CD14-positive monocyte (primary cell): ENCODE results near the gene PCAT6. TPM values are rescaled to one million over a fixed set of nuclear protein-coding genes. Genes with fewer than 3 reads are reported as not detected.

Experiments
- DNase-seq, 3 donors: peaks; one replicate each; pipeline ENCODE4 v3.0.0-alpha.2; 2011 to 2022
- H2AFZ ChIP-seq: 2 replicates; pipeline ENCODE4 v1.6.0; 2012; ENCODE audit warnings: mild to moderate bottlenecking, low read depth, low read length, inconsistent platforms; ENCODE audit not compliant: insufficient read depth, poor library complexity, severe bottlenecking
- H3K27ac ChIP-seq, 2 donors: 1 replicate in 1 of 2; 2 replicates in 1 of 2; pipeline ENCODE4 v1.5.1; 2012 to 2013; ENCODE audit warnings: low read length in 2 of 2, control low read depth in 1 of 2, inconsistent platforms in 1 of 2, low read depth in 1 of 2, mild to moderate bottlenecking in 1 of 2
- H3K27me3 ChIP-seq, 2 donors: one replicate each; pipeline versions ENCODE4 v1.6.0 to v1.6.1; 2011 to 2013; ENCODE audit warnings: low read length in 2 of 2; ENCODE audit not compliant: control insufficient read depth in 2 of 2, insufficient read depth in 2 of 2
- H3K36me3 ChIP-seq, 2 donors: replicated peaks in 1 of 2; 1 replicate in 1 of 2; 2 replicates in 1 of 2; pipeline versions ENCODE4 v1.5.1 to v1.6.1; 2012 to 2013; ENCODE audit warnings: low read length in 2 of 2, control low read depth in 1 of 2, inconsistent platforms in 1 of 2, mild to moderate bottlenecking in 1 of 2; ENCODE audit not compliant: insufficient read depth in 2 of 2, control insufficient read depth in 1 of 2
- H3K4me1 ChIP-seq, 2 donors: 1 replicate in 1 of 2; 2 replicates in 1 of 2; pipeline versions ENCODE4 v1.5.1 to v1.6.1; 2012 to 2013; ENCODE audit warnings: low read length in 2 of 2, control low read depth in 1 of 2, inconsistent platforms in 1 of 2, mild to moderate bottlenecking in 1 of 2, moderate library complexity in 1 of 2; ENCODE audit not compliant: insufficient read depth in 2 of 2, control insufficient read depth in 1 of 2
- H3K4me2 ChIP-seq: replicated peaks from 2 replicates; pipeline ENCODE3; 2012; ENCODE audit warnings: low read length, moderate library complexity, mild to moderate bottlenecking; ENCODE audit not compliant: poor library complexity, severe bottlenecking; ENCODE audit errors: extremely low read depth
- H3K4me3 ChIP-seq, 3 experiments: fragments of 200-600 bp in 1 of 3; sonication (generic) in 1 of 3; replicated peaks in 1 of 3; 1 replicate in 2 of 3; 2 replicates in 1 of 3; pipeline ENCODE4 v1.5.1; 2011 to 2013; ENCODE audit warnings: low read length in 3 of 3, mild to moderate bottlenecking in 3 of 3, control low read depth in 2 of 3, low read depth in 2 of 3, inconsistent platforms in 1 of 3, moderate library complexity in 1 of 3
- H3K79me2 ChIP-seq: 2 replicates; pipeline ENCODE4 v1.6.0; 2012; ENCODE audit warnings: mild to moderate bottlenecking, control low read depth, inconsistent platforms, low read length, moderate library complexity; ENCODE audit not compliant: insufficient read depth
- H3K9ac ChIP-seq: 2 replicates; pipeline ENCODE4 v1.6.0; 2017; ENCODE audit warnings: low read length, mild to moderate bottlenecking; ENCODE audit not compliant: insufficient read depth, poor library complexity, severe bottlenecking
- H3K9me3 ChIP-seq, 2 donors: replicated peaks in 1 of 2; 1 replicate in 1 of 2; 2 replicates in 1 of 2; pipeline versions ENCODE4 v1.5.1 to v1.6.1; 2012 to 2013; ENCODE audit warnings: low read length in 2 of 2, control low read depth in 1 of 2; ENCODE audit not compliant: control insufficient read depth in 1 of 2, insufficient read depth in 1 of 2
- H4K20me1 ChIP-seq: 2 replicates; pipeline ENCODE4 v1.6.0; 2012; ENCODE audit warnings: mild to moderate bottlenecking, low read length, control low read depth, moderate library complexity; ENCODE audit not compliant: insufficient read depth
- H3K27ac Mint-ChIP-seq, 7 donors: one replicate each; pipeline ENCODE4 v1.8.0; 2020; ENCODE audit warnings: mild to moderate bottlenecking in 7 of 7, mixed read lengths in 7 of 7, moderate library complexity in 6 of 7, inconsistent platforms in 2 of 7
- H3K27me3 Mint-ChIP-seq, 3 donors: one replicate each; pipeline ENCODE4 v1.8.0; 2021 to 2022; ENCODE audit warnings: low read depth in 3 of 3, mild to moderate bottlenecking in 3 of 3, mixed read lengths in 3 of 3, moderate library complexity in 3 of 3, inconsistent platforms in 1 of 3
- H3K36me3 Mint-ChIP-seq, 2 donors: one replicate each; pipeline ENCODE4 v1.8.0; 2020; ENCODE audit warnings: mixed read lengths in 2 of 2, inconsistent platforms in 1 of 2, mild to moderate bottlenecking in 1 of 2
- H3K4me1 Mint-ChIP-seq: one replicate; pipeline ENCODE4 v1.8.0; 2020; ENCODE audit warnings: mild to moderate bottlenecking, mixed read lengths
- H3K4me3 Mint-ChIP-seq, 2 donors: one replicate each; pipeline ENCODE4 v1.8.0; 2020; ENCODE audit warnings: mild to moderate bottlenecking in 2 of 2, mixed read lengths in 2 of 2, moderate library complexity in 1 of 2
- H3K9me3 Mint-ChIP-seq, 7 donors: one replicate each; pipeline ENCODE4 v1.8.0; 2020 to 2022; ENCODE audit warnings: mixed read lengths in 7 of 7, mild to moderate bottlenecking in 6 of 7, moderate library complexity in 6 of 7, inconsistent platforms in 2 of 7
- CTCF ChIP-seq: fragments of 200-600 bp; IDR thresholded peaks from one replicate; pipeline ENCODE4 v1.8.0; 2022; ENCODE audit warnings: antibody characterized with exemption, mild to moderate bottlenecking
- WGBS: methylation state at CpG from one replicate; pipeline ENCODE4 v1.1.5; 2013; ENCODE audit warnings: missing lambda C conversion rate; ENCODE audit not compliant: insufficient coverage; 5-methylcytosine and 5-hydroxymethylcytosine counted together
- intact Hi-C, 2 donors: fragments of 100-400 bp; cut with micrococcal nuclease; formaldehyde crosslinking; loops; one replicate each; pipeline versions ENCODE4 v1.15.0 to v1.15.1; 2023
- polyA plus RNA-seq, 3 donors: library from polyadenylated mRNA; depleted of rRNA in 1 of 3; unstranded in 2 of 3; stranded (reverse) in 1 of 3; fragments of 300-500 nt in 2 of 3; fragments of >200 nt in 1 of 3; fragmentation: Illumina TruSeq in 2 of 3; gene quantifications; 1 replicate in 2 of 3; 2 replicates in 1 of 3; pipeline ENCODE4 v1.2.3, GENCODE V29; 2012 to 2021

PCAT6 gene
- polyA plus RNA-seq, 3 donors: 1.0 TPM; not detected in 2

GRCh38 chr1:202807451-202807925, 3.3 kb upstream of the PCAT6 start:
- H3K4me3 Mint-ChIP-seq: peak overlapping the region; percentile 83 to 87
- DNase-seq: peak in 1 of 3 donors; percentile 25

More at GRCh38 chr1:202807451-202807925, 3.3 kb upstream of the PCAT6 start:
- peak overlapping the region; percentile 86 for H3K9ac ChIP-seq
- peaks cover 0 to 13% of the 10 kb centered on the region in 2 donors for H3K27me3 ChIP-seq
- peak overlapping the region; percentile 52 to 92 (median 80) for H3K4me3 ChIP-seq
- 1% methylated on average over 28 of the region's 45 CpGs for WGBS
- peak overlapping the region in 1 of 2 donors; percentile 83 for H3K27ac ChIP-seq
- H3K27me3 Mint-ChIP-seq: peaks cover 15 to 26% (median 16%) of the 10 kb centered on the region in 3 donors
- no peaks in the 10 kb centered on the region for H3K9me3 ChIP-seq
- no peaks in the 10 kb centered on the region for H3K36me3 ChIP-seq
- no peak for TF ChIP-seq CTCF
- H2AFZ ChIP-seq: peak overlapping the region; percentile 81
- peak overlapping the region in 2 of 7 donors; percentile 60 to 63 for H3K27ac Mint-ChIP-seq
- peaks cover 58% of the 10 kb centered on the region for H3K4me1 Mint-ChIP-seq
- intact Hi-C loops: loop anchor here in 1 of 2 donors (5.0 kb wide), 2 partner anchors 80 to 160 kb away; partner anchors contain the start of genes CYB5R1 and RABIF
- H3K9me3 Mint-ChIP-seq: no peaks in the 10 kb centered on the region
- peaks cover 0 to 2% of the 10 kb centered on the region in 2 donors for H3K36me3 Mint-ChIP-seq
- peak overlapping the region; percentile 92 for H3K4me2 ChIP-seq
- H3K4me1 ChIP-seq: peaks cover 45 to 53% of the 10 kb centered on the region in 2 donors
- peaks cover 35% of the 10 kb centered on the region for H4K20me1 ChIP-seq
- peaks cover 60% of the 10 kb centered on the region for H3K79me2 ChIP-seq
